NCI-H1694 treated with DMSO at 0.1 percent for 48 hours (cell line): ENCODE data around the gene GGNBP2.

Experiments used
- DNase-seq: peaks from one replicate; lab custom pipeline; 2025; lab: John Stamatoyannopoulos, UW

Gene GGNBP2

DNA sequence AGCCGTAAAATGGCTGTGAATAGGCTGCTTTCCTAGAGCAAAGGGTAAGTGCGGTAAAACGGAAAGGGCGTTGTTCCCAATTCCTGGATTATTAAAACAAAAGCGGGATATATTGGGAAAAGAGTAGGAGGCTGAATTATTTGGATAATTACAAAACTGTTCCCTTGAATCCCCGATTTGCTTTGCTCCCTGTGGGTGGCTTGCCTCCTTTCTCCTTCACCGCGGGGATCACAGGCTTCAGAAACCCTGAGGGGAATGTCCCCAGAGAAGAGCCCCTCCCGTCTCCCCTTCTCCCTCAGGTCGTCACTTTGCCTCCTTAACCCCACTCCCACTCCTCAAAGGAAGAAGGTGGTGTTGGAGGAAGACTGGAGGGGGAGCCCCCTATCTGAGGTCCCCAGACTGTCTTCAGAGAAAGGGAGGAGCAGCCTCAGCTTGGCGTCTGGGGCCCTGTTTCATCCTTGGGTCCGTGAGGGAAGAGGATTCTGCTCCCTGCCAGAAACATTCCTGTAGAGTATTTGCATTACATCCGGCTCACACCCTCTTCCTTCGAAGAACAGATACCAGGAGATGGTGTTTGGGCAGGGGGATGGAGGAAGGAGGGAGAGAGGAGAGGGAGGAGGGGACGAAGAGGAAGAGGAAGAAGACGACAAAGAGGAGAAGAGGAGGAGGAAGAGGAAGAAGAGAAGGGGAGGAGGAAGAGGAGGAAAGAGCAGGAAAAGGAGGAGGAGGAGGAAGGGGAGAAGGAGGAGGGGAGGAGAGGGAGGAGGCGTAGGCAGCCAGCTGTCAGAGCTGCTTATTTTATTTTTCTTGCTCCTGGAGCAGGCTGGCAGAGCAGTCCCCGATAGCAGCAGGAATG is 88.4 kb downstream of the GGNBP2 start:
- DNase-seq, result no peak
